Right lobe of liver (tissue), 4 donors: ENCODE measurements around the gene RPS6KA4.

ENCODE experiments used
- CTCF ChIP-seq, 4 donors: fragments of 200-600 bp in 3 of 4; fragments of 450-650 bp in 1 of 4; IDR thresholded peaks; one replicate each; pipeline versions ENCODE4 v1.5.1 to v1.8.0; 2016 to 2022; ENCODE audit warnings: antibody characterized with exemption in 4 of 4, mild to moderate bottlenecking in 2 of 4
- POLR2A ChIP-seq: fragments of 450-650 bp; IDR thresholded peaks from one replicate; pipeline ENCODE4 v1.6.1; 2017; ENCODE audit warnings: antibody characterized with exemption, mild to moderate bottlenecking
- donor health status: DM: no; HTN: no; CAD: no.
- donor health status: DM: no; HTN: no; CAD: no.
- donor health status: DM: no; HTN: yes; CAD: no.

- TF ChIP-seq CTCF (IDR thresholded peaks at IDR 0.05) (peak; percentile 12 to 36 (median 19)), POLR2A (no peak)
These were observed 15.0 kb upstream of the RPS6KA4 start for GRCh38 chr11:64343767-64344559.
